Measurements from ENCODE around the gene USF1. TPM values are rescaled to one million over a fixed set of nuclear protein-coding genes. Genes with fewer than 3 reads are reported as not detected.
"Not testable (repeated sequence)": the region's sequence is repeated elsewhere in the genome, so short reads cannot be mapped to it uniquely, and the experiment has no call there.

The USF1 gene
- total and polyA plus RNA-seq, 7 experiments from 2014 or later, result 3.9 to 115 (median 76.0) TPM

DNA sequence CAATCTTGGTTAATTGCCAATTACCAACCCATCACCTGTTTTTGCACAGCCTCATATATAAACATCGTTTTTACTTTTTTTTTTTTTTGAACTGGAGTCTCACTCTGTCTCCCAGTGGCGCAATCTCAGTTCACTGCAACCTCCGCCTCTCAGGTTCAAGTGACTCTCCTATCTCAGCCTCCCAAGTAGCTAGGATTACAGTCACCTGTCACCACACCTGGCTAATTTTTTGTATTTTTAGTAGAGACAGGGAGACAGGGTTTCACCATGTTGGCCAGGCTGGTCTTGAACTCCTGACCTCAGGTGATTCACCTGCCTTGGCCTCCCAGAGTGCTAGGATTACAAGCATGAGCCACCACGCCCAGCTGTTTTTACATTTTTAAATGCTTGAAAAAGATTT, 53.7 kb downstream of the USF1 start:
- H3K9me3 Mint-ChIP-seq; POLR2A ChIA-PET; H3K36me3 ChIP-seq (ENCODE audit: control insufficient read depth in 2 of 3, insufficient read depth in 3 of 3, low read length in 3 of 3); H3K4me1 ChIP-seq (ENCODE audit: control insufficient read depth in 2 of 2, insufficient read depth in 2 of 2, low read length in 2 of 2); ATAC-seq; DNase-seq; H3K27ac ChIP-seq (ENCODE audit: low read depth, low read length); H3K4me3 Mint-ChIP-seq; H3K36me3 Mint-ChIP-seq; H3K27me3 ChIP-seq (ENCODE audit: control insufficient read depth in 2 of 2, insufficient read depth in 2 of 2, low read length in 2 of 2); H3K9me3 ChIP-seq (ENCODE audit: control insufficient read depth in 2 of 3, low read length in 3 of 3); H3K27me3 Mint-ChIP-seq; H3K27ac Mint-ChIP-seq; H3K4me3 ChIP-seq (ENCODE audit: low read length): not testable (repeated sequence)
- CTCF ChIA-PET, result interaction anchor here (1.5 to 2.4 kb wide), 2 partner anchors 8 to 155 kb away, joined by 4 to 14 read pairs; no protein-coding TSS in a partner anchor
- H3K4me1 Mint-ChIP-seq, result peaks cover 0 to 12% (median 4%) of the 10 kb centered on the region in 7 donors
- intact Hi-C loops (cut with micrococcal nuclease), result loop anchor here in 1 of 2 donors (5.0 kb wide), 1 partner anchor 145 kb away; no protein-coding TSS in a partner anchor

Other genes starting within 250 kb of the USF1 start
- 100 to 1,000 TPM in 4 of 5 experiments, 1 to 10 TPM in 1; 5.6 to 141 (median 105) TPM for gene LY9, start 249.8 kb downstream of the USF1 start, total RNA-seq
- 100 to 1,000 TPM; 182 to 225 TPM for gene LY9, start 249.8 kb downstream of the USF1 start, polyA plus RNA-seq
- 10 to 100 TPM in 1 of 5 experiments, 1 to 10 TPM in 1, under 1 TPM in 3; 0.27 to 33.6 (median 0.46) TPM for gene CD244, start 183.1 kb downstream of the USF1 start, total RNA-seq
- 1 to 10 TPM; 3.9 to 4.6 TPM for gene CD244, start 183.1 kb downstream of the USF1 start, polyA plus RNA-seq
- under 1 TPM in 1 of 5 experiments, not detected in 4; 0.88 TPM for gene ITLN1, start 160.8 kb downstream of the USF1 start, total RNA-seq
- gene ITLN1, start 160.8 kb downstream of the USF1 start, polyA plus RNA-seq, result not detected
- not detected for gene ITLN2, start 91.2 kb downstream of the USF1 start, total RNA-seq
- not detected for gene ITLN2, start 91.2 kb downstream of the USF1 start, polyA plus RNA-seq
- gene F11R, start 24.8 kb downstream of the USF1 start, total RNA-seq, result 10 to 100 TPM; 11.3 to 23.7 (median 16.5) TPM
- 10 to 100 TPM; 12.7 to 14.4 TPM for gene F11R, start 24.8 kb downstream of the USF1 start, polyA plus RNA-seq
- gene TSTD1, start 7.0 kb downstream of the USF1 start, total RNA-seq, result 10 to 100 TPM; 49.8 to 84.0 (median 58.2) TPM
- 100 to 1,000 TPM; 349 to 494 TPM for gene TSTD1, start 7.0 kb downstream of the USF1 start, polyA plus RNA-seq
- 100 to 1,000 TPM; 152 to 291 (median 235) TPM for gene ARHGAP30, start 23.9 kb upstream of the USF1 start, total RNA-seq
- gene ARHGAP30, start 23.9 kb upstream of the USF1 start, polyA plus RNA-seq, result 100 to 1,000 TPM; 128 to 258 TPM
- not detected for gene NECTIN4, start 43.6 kb upstream of the USF1 start, total RNA-seq
- not detected for gene NECTIN4, start 43.6 kb upstream of the USF1 start, polyA plus RNA-seq
- gene KLHDC9, start 52.4 kb upstream of the USF1 start, total RNA-seq, result 1 to 10 TPM in 1 of 5 experiments, under 1 TPM in 1, not detected in 3; 0.40 to 1.1 TPM
- under 1 TPM in 1 of 2 donors, not detected in 1; 0.74 TPM for gene KLHDC9, start 52.4 kb upstream of the USF1 start, polyA plus RNA-seq
- 10 to 100 TPM; 32.0 to 67.9 (median 34.0) TPM for gene PFDN2, start 72.1 kb upstream of the USF1 start, total RNA-seq
- gene PFDN2, start 72.1 kb upstream of the USF1 start, polyA plus RNA-seq, result 10 to 100 TPM; 66.6 to 84.0 TPM
- 10 to 100 TPM; 23.3 to 49.6 (median 41.8) TPM for gene NIT1, start 72.1 kb upstream of the USF1 start, total RNA-seq
- 10 to 100 TPM; 14.1 to 28.4 TPM for gene NIT1, start 72.1 kb upstream of the USF1 start, polyA plus RNA-seq
- gene DEDD, start 86.7 kb upstream of the USF1 start, total RNA-seq, result 10 to 100 TPM; 34.3 to 43.0 (median 36.0) TPM
- gene DEDD, start 86.7 kb upstream of the USF1 start, polyA plus RNA-seq, result 10 to 100 TPM; 34.0 to 48.7 TPM
- 100 to 1,000 TPM in 2 of 5 experiments, 10 to 100 TPM in 3; 83.7 to 116 (median 98.9) TPM for gene UFC1, start 108.0 kb upstream of the USF1 start, total RNA-seq
- gene UFC1, start 108.0 kb upstream of the USF1 start, polyA plus RNA-seq, result 100 to 1,000 TPM; 129 to 132 TPM
- 10 to 100 TPM; 36.0 to 66.0 (median 38.6) TPM for gene USP21, start 113.5 kb upstream of the USF1 start, total RNA-seq
- 10 to 100 TPM; 15.2 to 35.0 TPM for gene USP21, start 113.5 kb upstream of the USF1 start, polyA plus RNA-seq
- gene PPOX, start 120.4 kb upstream of the USF1 start, total RNA-seq, result 10 to 100 TPM; 39.7 to 76.2 (median 43.4) TPM
- gene PPOX, start 120.4 kb upstream of the USF1 start, polyA plus RNA-seq, result 10 to 100 TPM; 20.1 to 22.9 TPM
- gene B4GALT3, start 131.5 kb upstream of the USF1 start, total RNA-seq, result 10 to 100 TPM; 40.5 to 83.7 (median 54.3) TPM
- gene B4GALT3, start 131.5 kb upstream of the USF1 start, polyA plus RNA-seq, result 10 to 100 TPM; 36.2 to 52.5 TPM
- gene ADAMTS4, start 153.1 kb upstream of the USF1 start, total RNA-seq, result 1 to 10 TPM in 4 of 5 experiments, under 1 TPM in 1; 0.70 to 3.3 (median 1.6) TPM
- under 1 TPM; 0.21 to 0.38 TPM for gene ADAMTS4, start 153.1 kb upstream of the USF1 start, polyA plus RNA-seq
- 100 to 1,000 TPM in 2 of 5 experiments, 10 to 100 TPM in 3; 64.1 to 131 (median 85.3) TPM for gene NDUFS2, start 156.4 kb upstream of the USF1 start, total RNA-seq
- gene NDUFS2, start 156.4 kb upstream of the USF1 start, polyA plus RNA-seq, result 100 to 1,000 TPM in 1 of 2 donors, 10 to 100 TPM in 1; 94.6 to 102 TPM
- 100 to 1,000 TPM in 1 of 5 experiments, 10 to 100 TPM in 3, 1 to 10 TPM in 1; 2.6 to 171 (median 14.5) TPM for gene FCER1G, start 169.3 kb upstream of the USF1 start, total RNA-seq
- gene FCER1G, start 169.3 kb upstream of the USF1 start, polyA plus RNA-seq, result 1 to 10 TPM; 2.7 to 5.1 TPM
- gene APOA2, start 177.7 kb upstream of the USF1 start, total RNA-seq, result not detected
- gene APOA2, start 177.7 kb upstream of the USF1 start, polyA plus RNA-seq, result not detected
- 10 to 100 TPM in 4 of 5 experiments, 1 to 10 TPM in 1; 8.9 to 24.3 (median 11.8) TPM for gene TOMM40L, start 180.1 kb upstream of the USF1 start, total RNA-seq
- 1 to 10 TPM; 6.0 to 6.4 TPM for gene TOMM40L, start 180.1 kb upstream of the USF1 start, polyA plus RNA-seq
- not detected for gene NR1I3, start 192.2 kb upstream of the USF1 start, total RNA-seq
- gene NR1I3, start 192.2 kb upstream of the USF1 start, polyA plus RNA-seq, result not detected
- not detected for gene PCP4L1, start 212.8 kb upstream of the USF1 start, total RNA-seq
- gene PCP4L1, start 212.8 kb upstream of the USF1 start, polyA plus RNA-seq, result under 1 TPM in 1 of 2 donors, not detected in 1; 0.15 TPM